SK-N-SH (cell line): ENCODE results near the gene MIDN. TPM values are rescaled to one million over a fixed set of nuclear protein-coding genes. Genes with fewer than 3 reads are reported as not detected.

Source experiments
- CTCF ChIA-PET: fragments of 300-600, 350-600 bp; formaldehyde crosslinking; extraction: SDS; loops from one replicate; lab custom pipeline; 2021; lab: Yijun Ruan, JAX
- POLR2A ChIA-PET: fragments of 350-600 bp; sonication (Branson Sonifier 250); formaldehyde crosslinking; extraction: SDS; loops from one replicate; lab custom pipeline; 2020; ENCODE audit warnings: antibody characterized with exemption, inconsistent platforms; lab: Yijun Ruan, JAX
- DNase-seq: peaks from one replicate; pipeline ENCODE4 v3.0.0; 2012
- H2AFZ ChIP-seq: fragments of 200-600 bp; sonication (generic); 2 replicates; pipeline ENCODE4 v1.8.1; 2016; ENCODE audit warnings: antibody characterized with exemption, mild to moderate bottlenecking, low read depth
- H3F3A ChIP-seq: fragments of 200-600 bp; sonication (generic); replicated peaks from 2 replicates; pipeline ENCODE3; 2016; ENCODE audit warnings: antibody characterized with exemption, mild to moderate bottlenecking; ENCODE audit not compliant: insufficient read depth
- H3K27ac ChIP-seq, 2 experiments: fragments of 200-500 bp in 1 of 2; fragments of 200-600 bp in 1 of 2; sonication (Bioruptor generic) in 1 of 2; sonication (generic), shearing (Covaris generic) in 1 of 2; 2 replicates each; pipeline versions ENCODE4 v1.5.1 to v1.6.1; 2014 to 2016; ENCODE audit warnings: low read depth in 2 of 2, inconsistent platforms in 1 of 2, low read length in 1 of 2, mild to moderate bottlenecking in 1 of 2, mixed read lengths in 1 of 2
- H3K27me3 ChIP-seq: fragments of 200-600 bp; sonication (generic), shearing (Covaris generic); 2 replicates; pipeline ENCODE4 v1.6.1; 2016; ENCODE audit warnings: mixed run types; ENCODE audit not compliant: insufficient read depth
- H3K36me3 ChIP-seq, 2 experiments: fragments of 200-500 bp in 1 of 2; fragments of 200-600 bp in 1 of 2; sonication (Bioruptor generic) in 1 of 2; sonication (generic) in 1 of 2; replicated peaks in 1 of 2; 2 replicates each; pipeline versions ENCODE3 to v1.5.1; 2014 to 2016; ENCODE audit warnings: low read length in 1 of 2, mild to moderate bottlenecking in 1 of 2; ENCODE audit not compliant: insufficient read depth in 2 of 2, control insufficient read depth in 1 of 2
- H3K4me1 ChIP-seq, 2 experiments: fragments of 200-500 bp in 1 of 2; fragments of 200-600 bp in 1 of 2; sonication (Bioruptor generic) in 1 of 2; sonication (generic), shearing (Covaris generic) in 1 of 2; 2 replicates each; pipeline versions ENCODE4 v1.5.1 to v1.6.1; 2014 to 2016; ENCODE audit warnings: low read depth in 1 of 2, low read length in 1 of 2, mixed run types in 1 of 2; ENCODE audit not compliant: insufficient read depth in 2 of 2, control insufficient read depth in 1 of 2
- H3K4me2 ChIP-seq: fragments of 200-600 bp; sonication (generic), shearing (Covaris generic); 2 replicates; pipeline ENCODE4 v1.6.1; 2017; ENCODE audit warnings: mixed run types
- H3K4me3 ChIP-seq, 2 experiments: fragments of 200-500 bp in 1 of 2; fragments of 200-600 bp in 1 of 2; sonication (Bioruptor generic) in 1 of 2; sonication (generic), shearing (Covaris generic) in 1 of 2; 2 replicates each; pipeline versions ENCODE4 v1.5.1 to v1.8.1; 2014 to 2016; ENCODE audit warnings: low read depth in 2 of 2, inconsistent platforms in 1 of 2, low read length in 1 of 2, mild to moderate bottlenecking in 1 of 2, mixed read lengths in 1 of 2, moderate library complexity in 1 of 2
- H3K79me2 ChIP-seq: fragments of 200-600 bp; sonication (generic); 2 replicates; pipeline ENCODE4 v1.8.1; 2017; ENCODE audit warnings: mild to moderate bottlenecking; ENCODE audit not compliant: insufficient read depth
- H3K9ac ChIP-seq: fragments of 200-600 bp; sonication (generic); 2 replicates; pipeline ENCODE4 v1.6.1; 2017; ENCODE audit warnings: mixed run types
- H3K9me2 ChIP-seq: fragments of 200-600 bp; sonication (generic); 2 replicates; pipeline ENCODE4 v1.6.1; 2017; ENCODE audit warnings: mixed run types
- H3K9me3 ChIP-seq: fragments of 200-600 bp; sonication (generic); 2 replicates; pipeline ENCODE4 v1.6.1; 2017; ENCODE audit warnings: mixed run types, mild to moderate bottlenecking, moderate library complexity
- H4K20me1 ChIP-seq: fragments of 200-600 bp; sonication (generic); 2 replicates; pipeline ENCODE4 v1.6.1; 2017; ENCODE audit warnings: mild to moderate bottlenecking, mixed run types; ENCODE audit not compliant: insufficient read depth
- ELF1 ChIP-seq: IDR thresholded peaks from 2 replicates; pipeline ENCODE4 v1.4.0; 2012
- EP300 ChIP-seq, 2 experiments: IDR thresholded peaks; 2 replicates each; pipeline versions ENCODE4 v1.4.0 to v1.6.1; 2012; ENCODE audit warnings: borderline replicate concordance in 1 of 2, low read depth in 1 of 2, low read length in 1 of 2
- EZH2phosphoT487 ChIP-seq: fragments of 200-600 bp; sonication (generic); IDR thresholded peaks from 2 replicates; pipeline ENCODE4 v1.6.1; 2017; ENCODE audit warnings: low read depth, mixed run types, mild to moderate bottlenecking, antibody characterized with exemption, moderate library complexity, borderline replicate concordance
- FOSL2 ChIP-seq: IDR thresholded peaks from 2 replicates; pipeline ENCODE4 v1.4.0; 2012; ENCODE audit warnings: low read depth, mild to moderate bottlenecking, moderate library complexity, borderline replicate concordance
- GATA2 ChIP-seq: sonication (generic); formaldehyde crosslinking; IDR thresholded peaks from 2 replicates; pipeline ENCODE4 v1.5.0; 2020; ENCODE audit warnings: mild to moderate bottlenecking, missing genetic modification reagents
- IRF3 ChIP-seq: fragments of 150-350 bp; IDR thresholded peaks from 2 replicates; pipeline ENCODE4 v1.6.1; 2016; ENCODE audit warnings: mild to moderate bottlenecking, low read depth, low read length
- JUND ChIP-seq: IDR thresholded peaks from 2 replicates; pipeline ENCODE4 v1.4.0; 2012
- MAX ChIP-seq: IDR thresholded peaks from 2 replicates; pipeline ENCODE4 v1.4.0; 2012; ENCODE audit warnings: low read depth
- MEF2A ChIP-seq: IDR thresholded peaks from 2 replicates; pipeline ENCODE4 v1.4.0; 2012; ENCODE audit warnings: low read depth, borderline replicate concordance
- MXI1 ChIP-seq: IDR thresholded peaks from 2 replicates; pipeline ENCODE4 v1.6.1; 2012; ENCODE audit warnings: mild to moderate bottlenecking, low read depth, low read length, improper control_type of control experiment
- RAD21 ChIP-seq: IDR thresholded peaks from 2 replicates; pipeline ENCODE4 v1.6.1; 2012; ENCODE audit warnings: mild to moderate bottlenecking, low read length
- REST ChIP-seq: IDR thresholded peaks from 2 replicates; pipeline ENCODE4 v1.6.1; 2012; ENCODE audit warnings: mild to moderate bottlenecking, low read depth, low read length, moderate library complexity
- RFX5 ChIP-seq: IDR thresholded peaks from 2 replicates; pipeline ENCODE4 v1.6.1; 2012; ENCODE audit warnings: mild to moderate bottlenecking, improper control_type of control experiment, low read length
- RXRA ChIP-seq: IDR thresholded peaks from 2 replicates; pipeline ENCODE4 v1.4.0; 2012; ENCODE audit warnings: low read depth, mild to moderate bottlenecking, borderline replicate concordance
- SMC3 ChIP-seq: IDR thresholded peaks from 2 replicates; pipeline ENCODE4 v1.6.1; 2012; ENCODE audit warnings: low read depth, low read length, improper control_type of control experiment
- TCF12 ChIP-seq: IDR thresholded peaks from 2 replicates; pipeline ENCODE4 v1.4.0; 2012
- TEAD4 ChIP-seq: IDR thresholded peaks from 2 replicates; pipeline ENCODE4 v1.4.0; 2012; ENCODE audit warnings: mild to moderate bottlenecking, borderline replicate concordance; ENCODE audit not compliant: insufficient read depth
- YY1 ChIP-seq: IDR thresholded peaks from 2 replicates; pipeline ENCODE4 v1.4.0; 2012; ENCODE audit warnings: low read depth, mild to moderate bottlenecking
- ZBTB33 ChIP-seq: IDR thresholded peaks from 2 replicates; pipeline ENCODE4 v1.4.0; 2012; ENCODE audit warnings: low read depth, borderline replicate concordance
- WGBS: methylation state at CpG from one replicate; pipeline ENCODE4 v1.1.6; 2017; ENCODE audit warnings: low lambda C conversion rate; 5-methylcytosine and 5-hydroxymethylcytosine counted together
- polyA plus RNA-seq, 3 experiments: library from polyadenylated mRNA; depleted of rRNA; stranded (reverse); fragments of >200 nt; gene quantifications; 2 replicates each; pipeline ENCODE4 v1.2.3, GENCODE V29; 2012
- TF ChIP-seq, protein P1 (sequence below): fragments of 200-600 bp; sonication (generic); IDR thresholded peaks from 2 replicates; pipeline ENCODE4 v1.6.1; 2017; ENCODE audit warnings: antibody characterized with exemption, mild to moderate bottlenecking, moderate library complexity
- TF ChIP-seq, protein P2 (sequence below): IDR thresholded peaks from 2 replicates; pipeline ENCODE4 v1.4.0; 2012; ENCODE audit warnings: low read depth, borderline replicate concordance
- TF ChIP-seq, protein P3 (sequence below): IDR thresholded peaks from 2 replicates; pipeline ENCODE4; 2012

MIDN gene
- polyA plus RNA-seq, 1 of the 3 experiments (the other 2 are of a cell fraction) = 13.9 TPM

- H3K9ac ChIP-seq = peak overlapping the region; percentile 34; the same call in 1 of the 2 replicates
- 62% methylated on average over 5 of the region's 17 CpGs for WGBS
- DNase-seq = peak; percentile 62
- no peaks in the 10 kb centered on the region for H3K9me2 ChIP-seq
- peaks cover 53% of the 10 kb centered on the region for H3K79me2 ChIP-seq
- peaks cover 58% of the 10 kb centered on the region for H3F3A ChIP-seq
- H3K27ac ChIP-seq = peak overlapping the region; percentile 83 to 90
- ChIA-PET POLR2A (interaction anchor here (2.6 to 4.8 kb wide), 2 partner anchors 10 to 15 kb away, joined by 9 to 34 read pairs; partner anchors contain the start of gene CIRBP), CTCF (interaction anchor here (3.1 to 18.6 kb wide), 2 partner anchors 10 to 17 kb away, joined by 13 to 594 read pairs; partner anchors contain the start of genes ATP5F1D and MIDN)
- H3K4me3 ChIP-seq = no peak overlapping the region
- no peaks in the 10 kb centered on the region for H3K9me3 ChIP-seq
- H3K4me1 ChIP-seq = peaks cover 49 to 59% of the 10 kb centered on the region in 2 experiments
- H4K20me1 ChIP-seq = peaks cover 46% of the 10 kb centered on the region
- H3K27me3 ChIP-seq = no peaks in the 10 kb centered on the region
- H3K4me2 ChIP-seq = peak overlapping the region; percentile 41; the same call in 1 of the 2 replicates
- H2AFZ ChIP-seq = no peak overlapping the region
- H3K36me3 ChIP-seq = peaks cover 31 to 43% of the 10 kb centered on the region in 2 experiments
- TF ChIP-seq MXI1 (no peak), YY1 (no peak), IRF3 (no peak), RXRA (no peak), TCF12 (no peak), RFX5 (no peak), SMC3 (no peak), FOSL2 (peak; percentile 11; the same call in 1 of the 2 replicates), MEF2A (no peak), TEAD4 (0 out of 2 replicates have a peak, but pooled peaks have one; percentile 20), EZH2phosphoT487 (no peak), JUND (no peak; the same call in 1 of the 2 replicates), EP300 (IDR thresholded peaks at IDR 0.05; ENCODE audit: borderline replicate concordance in 1 of 2, low read depth in 1 of 2, low read length in 1 of 2) (no peak), ZBTB33 (no peak), RAD21 (no peak), REST (no peak), ELF1 (peak; percentile 86), MAX (no peak), GATA2 (CRISPR knock-in tag) (no peak)
- TF ChIP-seq, protein P1, sequence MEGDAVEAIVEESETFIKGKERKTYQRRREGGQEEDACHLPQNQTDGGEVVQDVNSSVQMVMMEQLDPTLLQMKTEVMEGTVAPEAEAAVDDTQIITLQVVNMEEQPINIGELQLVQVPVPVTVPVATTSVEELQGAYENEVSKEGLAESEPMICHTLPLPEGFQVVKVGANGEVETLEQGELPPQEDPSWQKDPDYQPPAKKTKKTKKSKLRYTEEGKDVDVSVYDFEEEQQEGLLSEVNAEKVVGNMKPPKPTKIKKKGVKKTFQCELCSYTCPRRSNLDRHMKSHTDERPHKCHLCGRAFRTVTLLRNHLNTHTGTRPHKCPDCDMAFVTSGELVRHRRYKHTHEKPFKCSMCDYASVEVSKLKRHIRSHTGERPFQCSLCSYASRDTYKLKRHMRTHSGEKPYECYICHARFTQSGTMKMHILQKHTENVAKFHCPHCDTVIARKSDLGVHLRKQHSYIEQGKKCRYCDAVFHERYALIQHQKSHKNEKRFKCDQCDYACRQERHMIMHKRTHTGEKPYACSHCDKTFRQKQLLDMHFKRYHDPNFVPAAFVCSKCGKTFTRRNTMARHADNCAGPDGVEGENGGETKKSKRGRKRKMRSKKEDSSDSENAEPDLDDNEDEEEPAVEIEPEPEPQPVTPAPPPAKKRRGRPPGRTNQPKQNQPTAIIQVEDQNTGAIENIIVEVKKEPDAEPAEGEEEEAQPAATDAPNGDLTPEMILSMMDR = no peak
- TF ChIP-seq, protein P2, sequence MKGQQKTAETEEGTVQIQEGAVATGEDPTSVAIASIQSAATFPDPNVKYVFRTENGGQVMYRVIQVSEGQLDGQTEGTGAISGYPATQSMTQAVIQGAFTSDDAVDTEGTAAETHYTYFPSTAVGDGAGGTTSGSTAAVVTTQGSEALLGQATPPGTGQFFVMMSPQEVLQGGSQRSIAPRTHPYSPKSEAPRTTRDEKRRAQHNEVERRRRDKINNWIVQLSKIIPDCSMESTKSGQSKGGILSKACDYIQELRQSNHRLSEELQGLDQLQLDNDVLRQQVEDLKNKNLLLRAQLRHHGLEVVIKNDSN = no peak
- TF ChIP-seq, protein P3, sequence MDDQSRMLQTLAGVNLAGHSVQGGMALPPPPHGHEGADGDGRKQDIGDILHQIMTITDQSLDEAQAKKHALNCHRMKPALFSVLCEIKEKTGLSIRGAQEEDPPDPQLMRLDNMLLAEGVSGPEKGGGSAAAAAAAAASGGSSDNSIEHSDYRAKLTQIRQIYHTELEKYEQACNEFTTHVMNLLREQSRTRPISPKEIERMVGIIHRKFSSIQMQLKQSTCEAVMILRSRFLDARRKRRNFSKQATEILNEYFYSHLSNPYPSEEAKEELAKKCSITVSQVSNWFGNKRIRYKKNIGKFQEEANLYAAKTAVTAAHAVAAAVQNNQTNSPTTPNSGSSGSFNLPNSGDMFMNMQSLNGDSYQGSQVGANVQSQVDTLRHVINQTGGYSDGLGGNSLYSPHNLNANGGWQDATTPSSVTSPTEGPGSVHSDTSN = peak; percentile 64
Observed at GRCh38 chr19:1259206-1259875, 11.0 kb downstream of the MIDN start.
